IPS-20b (cell line): Measurements from ENCODE around the gene RIMS3.

ENCODE experiments used
- H3K27ac ChIP-seq: one replicate; pipeline ENCODE4 v1.5.1; 2013; ENCODE audit warnings: low read length
- H3K27me3 ChIP-seq: 2 replicates; pipeline ENCODE4 v1.6.1; 2013; ENCODE audit warnings: mild to moderate bottlenecking, low read length, inconsistent platforms; ENCODE audit not compliant: insufficient read depth
- H3K36me3 ChIP-seq: 2 replicates; pipeline ENCODE4 v1.6.1; 2013; ENCODE audit warnings: low read depth, mild to moderate bottlenecking, inconsistent platforms, low read length, moderate library complexity; ENCODE audit not compliant: insufficient read depth
- H3K4me1 ChIP-seq: 2 replicates; pipeline ENCODE4 v1.6.1; 2013; ENCODE audit warnings: mild to moderate bottlenecking, control low read depth, inconsistent platforms, low read length, moderate library complexity; ENCODE audit not compliant: insufficient read depth
- H3K4me3 ChIP-seq: 2 replicates; pipeline ENCODE4 v1.5.1; 2013; ENCODE audit warnings: mild to moderate bottlenecking, low read length, inconsistent platforms
- H3K9ac ChIP-seq: 2 replicates; pipeline ENCODE4 v1.6.1; 2013; ENCODE audit warnings: low read depth, mild to moderate bottlenecking, inconsistent platforms, low read length, moderate library complexity
- H3K9me3 ChIP-seq: 2 replicates; pipeline ENCODE4 v1.6.1; 2013; ENCODE audit warnings: mild to moderate bottlenecking, low read depth, low read length, inconsistent platforms; ENCODE audit not compliant: insufficient read depth

The RIMS3 gene

DNA sequence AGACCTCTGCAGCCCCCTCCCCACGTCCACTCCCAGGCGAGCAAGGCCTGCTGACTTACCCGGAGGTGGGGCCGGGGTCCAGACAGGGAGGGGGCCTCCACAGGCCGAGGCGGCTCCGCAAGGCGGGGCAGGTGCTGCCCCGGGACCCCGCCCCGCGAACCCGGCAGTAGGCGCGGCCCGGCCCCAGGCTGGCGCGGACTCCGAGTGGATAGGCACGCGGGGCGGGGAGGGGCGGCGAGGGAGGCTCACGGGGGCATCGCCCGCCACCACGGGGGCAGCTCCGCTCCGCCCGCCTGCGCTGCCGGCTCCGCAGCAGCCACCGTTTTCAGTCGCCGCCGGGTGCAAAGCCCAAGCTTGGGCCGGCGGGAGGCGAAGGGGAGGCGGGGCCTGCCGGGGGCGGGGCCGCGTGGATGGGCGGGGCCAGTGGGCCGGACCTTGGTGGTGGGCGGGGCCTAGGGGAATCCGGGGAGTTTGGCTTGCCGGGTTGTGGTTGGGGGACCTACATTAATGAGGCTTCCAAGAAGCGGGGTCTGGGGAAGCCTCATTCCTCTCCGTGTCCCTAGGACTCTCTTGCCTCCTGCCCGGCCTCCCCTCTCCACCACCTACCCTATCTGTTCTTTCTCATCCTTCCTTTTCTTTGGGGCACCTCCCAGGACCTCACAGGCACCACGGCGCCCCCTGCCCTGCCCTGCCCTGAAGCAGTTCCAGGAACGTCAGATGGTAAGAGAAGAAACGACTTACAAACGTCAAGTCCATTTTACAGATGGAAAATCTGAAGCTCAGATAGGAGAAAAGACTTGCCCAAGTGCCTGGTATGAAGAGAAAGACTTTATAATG is at the start of gene RIMS3:
TSS of gene RIMS3 (minus strand) at position 348 of the 837 bp plus-strand sequence. CDS start 23,757 bp downstream, outside the sequence.
- peak within 1 kb of the TSS; percentile 81 for H3K4me3 ChIP-seq
- no peaks in the 10 kb centered on the region for H3K27me3 ChIP-seq
- no peak within 1 kb of the TSS for H3K27ac ChIP-seq
- no peaks in the 10 kb centered on the region for H3K9me3 ChIP-seq
- H3K36me3 ChIP-seq: no peaks in the 10 kb centered on the region
- H3K9ac ChIP-seq: peak within 1 kb of the TSS; percentile 23; the same call in 1 of the 2 replicates
- peaks cover 19% of the 10 kb centered on the region for H3K4me1 ChIP-seq

DNA sequence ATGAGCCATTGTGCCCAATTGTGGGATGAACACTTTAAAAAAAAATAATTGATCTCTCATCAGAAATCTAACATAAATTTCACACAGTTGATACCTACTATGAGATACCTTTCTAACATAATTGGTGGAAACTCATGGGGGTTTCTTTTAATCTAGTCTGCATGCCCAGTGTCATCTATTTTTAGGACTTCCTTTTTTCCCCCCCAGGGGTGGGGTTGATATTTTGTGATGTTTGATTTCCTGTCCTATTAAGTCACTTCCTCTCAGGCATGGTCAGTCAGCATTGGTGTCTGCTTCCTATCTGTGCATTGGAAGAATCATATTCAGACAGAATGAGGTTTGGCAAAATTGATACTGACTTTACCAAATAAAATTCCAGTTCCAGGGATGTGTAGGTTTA is 47.5 kb upstream of the RIMS3 start:
- no peaks in the 10 kb centered on the region for H3K27me3 ChIP-seq
- no peak overlapping the region for H3K9ac ChIP-seq
- peaks cover 16% of the 10 kb centered on the region for H3K4me1 ChIP-seq
- H3K4me3 ChIP-seq: no peak overlapping the region
- peaks cover 31% of the 10 kb centered on the region for H3K36me3 ChIP-seq
- no peak overlapping the region for H3K27ac ChIP-seq
- no peaks in the 10 kb centered on the region for H3K9me3 ChIP-seq

DNA sequence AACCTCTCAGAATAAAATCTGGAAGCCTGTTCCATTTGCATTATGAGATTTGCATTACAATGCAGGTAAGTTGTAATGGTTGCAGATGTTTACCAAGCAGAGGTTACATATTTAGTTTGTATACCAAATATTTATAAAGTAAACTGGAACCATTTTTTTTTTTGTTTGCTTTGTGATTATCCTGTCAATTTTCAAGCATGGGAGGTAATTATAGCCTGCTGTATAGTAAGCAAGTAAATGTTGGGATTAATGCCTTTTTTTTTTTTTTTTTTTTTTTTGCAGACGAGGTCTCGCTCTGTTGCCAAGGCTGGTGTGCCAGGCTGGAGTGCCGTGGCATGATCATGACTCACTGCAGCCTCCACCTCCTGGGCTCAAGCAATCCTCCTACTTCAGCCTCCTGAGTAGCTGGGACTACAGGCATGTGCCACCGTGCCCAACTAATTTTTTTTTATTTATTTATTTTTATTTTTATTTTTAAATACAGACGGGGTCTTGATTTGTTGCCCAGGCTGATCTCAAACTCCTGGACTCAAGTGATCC is 47.0 kb upstream of the RIMS3 start:
- no peak overlapping the region for H3K27ac ChIP-seq
- peak overlapping the region; percentile 91 for H3K4me3 ChIP-seq
- peaks cover 31% of the 10 kb centered on the region for H3K36me3 ChIP-seq
- no peaks in the 10 kb centered on the region for H3K9me3 ChIP-seq
- no peaks in the 10 kb centered on the region for H3K27me3 ChIP-seq
- H3K4me1 ChIP-seq: peaks cover 17% of the 10 kb centered on the region
- no peak overlapping the region for H3K9ac ChIP-seq

DNA sequence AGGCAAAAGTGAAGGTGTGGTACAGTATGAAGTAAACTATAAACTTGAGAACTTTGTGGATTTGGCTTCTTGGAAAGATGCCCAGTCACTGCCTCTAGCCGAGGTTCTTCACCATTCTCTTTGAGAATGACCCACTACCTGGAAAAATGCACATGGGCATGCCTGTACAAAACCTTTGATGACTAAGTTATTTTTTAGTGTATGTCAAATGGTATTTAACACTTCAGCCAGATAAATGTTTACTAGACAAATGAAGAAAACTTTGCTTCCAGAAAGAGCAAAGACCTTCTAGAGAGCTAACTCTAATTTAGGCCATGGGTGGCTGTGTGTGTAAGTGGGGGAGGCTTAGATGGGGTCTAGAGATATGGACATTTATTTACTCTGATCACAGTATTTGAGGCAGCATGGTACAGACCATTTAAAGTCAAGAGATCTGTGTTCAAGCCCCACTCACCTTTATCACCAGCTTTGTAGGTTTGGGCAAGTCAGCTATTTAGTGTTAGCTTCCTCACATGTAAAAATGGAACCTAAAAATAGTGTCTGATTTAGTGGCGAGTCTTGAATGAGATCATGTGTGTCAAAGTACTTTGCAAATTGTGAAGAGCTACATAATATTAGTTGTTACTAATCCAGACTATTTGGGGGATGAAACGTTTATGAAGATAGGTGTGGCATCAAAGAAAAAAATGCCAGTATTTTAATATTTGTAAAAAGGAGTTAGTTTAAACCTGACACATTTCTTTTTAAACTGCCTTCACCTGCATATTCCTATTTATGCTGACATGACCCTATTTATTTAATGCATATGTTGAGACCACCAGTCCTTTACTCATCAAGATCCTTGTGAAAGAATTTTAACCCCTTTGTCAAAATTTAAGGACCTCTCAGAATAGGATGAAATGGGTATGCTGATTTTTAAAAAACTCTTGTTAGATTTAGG is 46.3 kb upstream of the RIMS3 start:
- Histone ChIP-seq H3K4me1 (peaks cover 17% of the 10 kb centered on the region), H3K4me3 (peak overlapping the region; percentile 91), H3K27me3 (no peaks in the 10 kb centered on the region), H3K9ac (peak overlapping the region; percentile 95; the same call in 1 of the 2 replicates), H3K9me3 (no peaks in the 10 kb centered on the region), H3K27ac (no peak overlapping the region), H3K36me3 (peaks cover 31% of the 10 kb centered on the region)

DNA sequence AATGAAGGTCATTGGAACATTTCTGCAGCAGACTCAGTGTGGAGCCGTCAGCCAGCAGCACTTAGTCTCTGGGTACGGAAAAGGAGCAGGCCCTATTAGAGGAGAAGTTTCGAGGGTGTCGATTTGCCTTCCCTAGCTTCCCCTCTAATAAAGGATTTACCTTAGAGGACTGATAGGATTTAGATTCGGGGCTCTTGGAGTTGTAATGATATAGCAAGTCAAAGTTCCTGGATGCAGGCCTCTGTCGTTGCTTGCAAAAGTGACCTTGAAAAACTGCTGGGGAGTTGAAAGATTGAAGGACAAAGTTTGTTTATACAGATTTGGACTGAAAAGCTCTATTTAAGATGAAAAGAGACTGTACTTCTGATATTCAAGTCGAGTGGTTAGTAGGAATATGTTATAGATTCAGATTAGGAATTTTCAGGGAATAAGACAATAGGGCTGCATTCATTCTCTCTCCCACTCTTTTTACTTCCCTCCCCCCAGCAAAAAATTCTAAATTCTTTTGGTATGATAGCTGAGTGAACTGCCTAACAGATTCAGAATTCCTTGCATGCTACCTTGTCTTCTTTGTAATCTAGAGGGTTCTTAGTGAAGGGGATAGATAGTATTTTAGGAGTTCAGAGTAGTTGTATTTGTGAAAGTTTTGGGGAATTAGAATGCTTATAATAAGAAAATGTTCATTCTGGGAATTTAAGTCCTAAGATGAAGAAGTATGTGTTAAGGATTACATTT is 45.3 kb upstream of the RIMS3 start:
- H3K4me1 ChIP-seq: peaks cover 17% of the 10 kb centered on the region
- no peaks in the 10 kb centered on the region for H3K27me3 ChIP-seq

DNA sequence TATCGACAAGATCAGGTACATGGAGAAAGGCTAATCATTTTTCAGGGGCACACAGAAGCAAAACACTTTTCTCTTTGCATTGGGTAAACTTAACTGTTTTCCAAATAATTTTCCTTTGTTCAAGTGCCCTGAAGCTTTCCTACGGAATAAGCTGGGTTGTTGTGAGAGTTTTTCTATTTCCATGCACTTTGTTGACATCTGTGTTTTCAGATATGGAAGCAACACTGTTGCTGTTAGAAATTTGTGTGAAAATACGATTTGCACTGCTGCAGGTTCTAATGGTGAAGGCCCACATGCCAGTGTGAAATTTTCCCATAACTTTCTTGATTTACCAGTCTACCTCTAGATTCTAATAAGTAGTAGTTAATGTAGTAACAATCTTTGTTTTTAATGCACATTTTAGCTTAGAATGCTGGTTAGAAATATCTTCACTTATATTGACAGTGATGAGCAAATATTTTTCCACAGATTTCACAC is 44.4 kb upstream of the RIMS3 start:
- no peaks in the 10 kb centered on the region for H3K27me3 ChIP-seq
- H3K4me1 ChIP-seq: peaks cover 17% of the 10 kb centered on the region
- H3K4me3 ChIP-seq: peak overlapping the region; percentile 91
- H3K36me3 ChIP-seq: peaks cover 17% of the 10 kb centered on the region
- peak overlapping the region; percentile 95 for H3K9ac ChIP-seq
- H3K27ac ChIP-seq: peak overlapping the region; percentile 81
- no peaks in the 10 kb centered on the region for H3K9me3 ChIP-seq

More for the DNA sequence above, 45.3 kb upstream of the RIMS3 start:
- H3K27ac ChIP-seq: no peak overlapping the region
- H3K36me3 ChIP-seq: peaks cover 21% of the 10 kb centered on the region
- peak overlapping the region; percentile 95 for H3K9ac ChIP-seq
- H3K4me3 ChIP-seq: peak overlapping the region; percentile 91
- no peaks in the 10 kb centered on the region for H3K9me3 ChIP-seq

DNA sequence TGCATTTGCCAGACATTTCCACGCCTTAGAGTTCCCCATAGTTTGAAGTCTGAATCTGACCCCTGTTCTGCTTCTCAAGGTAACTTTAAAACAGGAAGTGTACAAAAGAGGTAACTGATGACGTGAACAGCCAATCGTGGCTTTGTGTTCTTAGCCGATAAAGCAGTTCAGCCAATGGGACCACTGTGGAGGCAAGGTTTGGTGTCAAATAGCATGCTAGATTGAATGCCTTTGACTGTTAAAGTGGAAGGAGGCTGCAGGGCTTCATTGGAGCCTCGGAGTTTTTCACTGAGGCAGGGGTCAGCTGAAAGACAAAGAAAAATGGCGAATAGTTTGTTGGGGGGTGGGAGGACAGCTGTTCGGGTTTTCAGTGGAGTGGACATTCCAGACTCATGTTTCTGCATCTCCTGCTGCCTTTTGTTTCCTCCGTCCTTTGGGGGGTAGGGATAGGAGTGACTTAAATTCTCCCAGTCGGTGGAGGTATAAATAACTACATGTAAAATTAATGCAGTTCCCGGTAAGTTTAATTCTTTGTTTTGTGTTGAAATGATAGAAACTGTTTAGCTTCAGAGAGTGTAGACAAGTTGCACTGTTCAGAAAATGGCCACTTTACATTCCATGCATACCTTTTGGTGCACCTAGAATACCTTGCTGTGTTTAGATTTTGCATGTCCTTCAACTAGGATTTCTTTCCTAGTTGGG is 43.8 kb upstream of the RIMS3 start:
- Histone ChIP-seq H3K4me3 (peak overlapping the region; percentile 91), H3K27ac (peak overlapping the region; percentile 81), H3K4me1 (peaks cover 17% of the 10 kb centered on the region), H3K27me3 (no peaks in the 10 kb centered on the region), H3K9me3 (no peaks in the 10 kb centered on the region), H3K9ac (peak overlapping the region; percentile 95), H3K36me3 (peaks cover 15% of the 10 kb centered on the region)

DNA sequence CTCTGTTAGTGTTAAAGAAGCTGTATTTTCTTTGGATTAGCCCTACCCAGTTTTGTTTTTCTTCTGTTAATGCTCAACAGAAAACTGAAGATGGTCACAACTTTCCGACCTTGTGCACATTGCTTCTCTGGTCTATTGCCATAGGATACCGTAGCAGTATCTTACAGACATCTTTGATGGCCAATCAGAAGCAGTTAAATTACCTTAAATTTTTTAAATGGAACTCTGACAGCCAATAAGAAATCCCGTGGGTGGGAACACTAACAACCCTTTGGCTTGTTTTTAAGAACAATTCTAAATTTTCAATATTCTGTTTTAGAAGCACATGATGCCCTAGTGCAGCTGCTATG is 43.2 kb upstream of the RIMS3 start:
- Histone ChIP-seq H3K4me1 (peaks cover 18% of the 10 kb centered on the region), H3K9me3 (no peaks in the 10 kb centered on the region), H3K27ac (peak overlapping the region; percentile 81), H3K36me3 (peaks cover 9% of the 10 kb centered on the region), H3K4me3 (peak overlapping the region; percentile 91), H3K27me3 (no peaks in the 10 kb centered on the region), H3K9ac (peak overlapping the region; percentile 95)

DNA sequence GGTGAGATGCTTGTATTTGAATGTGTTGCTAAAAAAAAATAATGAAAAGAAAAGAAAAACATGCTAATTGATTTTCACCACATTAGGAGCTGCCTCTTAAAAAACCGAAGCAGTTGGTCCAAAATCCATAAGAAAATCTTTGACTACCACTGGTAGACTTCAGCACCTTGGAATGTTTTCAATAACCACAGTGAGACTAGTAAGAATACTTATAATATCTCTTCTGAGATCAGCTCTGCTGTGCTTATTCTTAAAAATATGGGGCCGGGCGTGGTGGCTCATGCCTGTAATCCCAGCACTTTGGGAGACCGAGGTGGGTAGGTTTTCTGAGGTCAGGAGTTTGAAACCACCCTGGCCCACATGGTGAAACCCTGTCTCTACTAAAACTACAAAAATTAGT is 41.1 kb upstream of the RIMS3 start:
- Histone ChIP-seq H3K4me1 (peaks cover 19% of the 10 kb centered on the region), H3K27me3 (no peaks in the 10 kb centered on the region), H3K4me3 (no peak overlapping the region), H3K27ac (no peak overlapping the region), H3K36me3 (no peaks in the 10 kb centered on the region), H3K9ac (no peak overlapping the region), H3K9me3 (no peaks in the 10 kb centered on the region)

DNA sequence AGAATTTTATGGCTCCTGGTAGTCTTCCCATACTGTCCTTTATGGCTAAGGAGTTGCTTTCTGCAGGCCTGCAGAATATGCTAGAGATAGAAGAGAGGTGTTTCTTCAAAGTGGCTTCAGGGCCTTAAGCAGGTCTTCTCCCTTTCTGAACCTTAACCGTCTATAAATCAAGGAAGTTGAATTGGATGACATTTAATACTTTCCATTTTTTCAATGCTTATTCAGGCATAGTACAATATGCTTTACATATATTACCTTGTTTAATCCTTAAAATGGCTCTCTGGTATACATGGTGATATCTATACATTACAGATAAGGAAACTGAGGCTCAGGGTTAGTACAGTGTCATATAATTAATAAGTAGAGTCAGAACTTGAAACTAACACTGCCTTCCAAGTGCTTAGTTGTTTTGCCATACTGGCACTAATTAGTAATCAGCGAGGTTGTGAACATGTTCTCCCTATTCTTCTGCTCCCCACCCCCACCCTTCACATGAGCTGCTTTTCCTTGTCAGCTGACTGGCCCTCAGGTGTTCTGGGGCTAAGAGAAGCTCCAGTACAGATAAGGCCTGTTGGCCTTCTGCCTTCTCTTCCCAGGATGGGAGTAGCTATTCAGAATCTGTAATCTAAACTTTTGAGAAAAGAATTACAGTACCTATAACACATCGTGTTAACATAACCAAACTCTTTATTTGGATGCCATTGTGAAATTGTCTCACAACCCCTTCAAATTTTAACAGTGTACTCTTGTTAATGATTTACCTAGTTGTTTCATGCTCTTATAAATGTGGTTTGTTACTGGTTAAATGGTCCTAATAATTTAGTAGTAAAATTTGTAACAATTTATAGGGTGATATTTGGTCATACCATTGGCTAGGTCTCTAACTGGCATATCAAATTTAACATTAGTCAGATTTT is 39.6 kb upstream of the RIMS3 start:
- H3K9ac ChIP-seq: no peak overlapping the region
- no peak overlapping the region for H3K4me3 ChIP-seq
- H3K9me3 ChIP-seq: no peaks in the 10 kb centered on the region
- H3K27me3 ChIP-seq: no peaks in the 10 kb centered on the region
- H3K36me3 ChIP-seq: no peaks in the 10 kb centered on the region
- H3K4me1 ChIP-seq: peaks cover 11% of the 10 kb centered on the region; the same call in 1 of the 2 replicates
- no peak overlapping the region for H3K27ac ChIP-seq
